ENCODE results near the gene GPX4. TPM values are rescaled to one million over a fixed set of nuclear protein-coding genes. Genes with fewer than 3 reads are reported as not detected.

The GPX4 gene
- total and polyA plus RNA-seq, 2 donors, result 71.3 to 452 TPM

DNA sequence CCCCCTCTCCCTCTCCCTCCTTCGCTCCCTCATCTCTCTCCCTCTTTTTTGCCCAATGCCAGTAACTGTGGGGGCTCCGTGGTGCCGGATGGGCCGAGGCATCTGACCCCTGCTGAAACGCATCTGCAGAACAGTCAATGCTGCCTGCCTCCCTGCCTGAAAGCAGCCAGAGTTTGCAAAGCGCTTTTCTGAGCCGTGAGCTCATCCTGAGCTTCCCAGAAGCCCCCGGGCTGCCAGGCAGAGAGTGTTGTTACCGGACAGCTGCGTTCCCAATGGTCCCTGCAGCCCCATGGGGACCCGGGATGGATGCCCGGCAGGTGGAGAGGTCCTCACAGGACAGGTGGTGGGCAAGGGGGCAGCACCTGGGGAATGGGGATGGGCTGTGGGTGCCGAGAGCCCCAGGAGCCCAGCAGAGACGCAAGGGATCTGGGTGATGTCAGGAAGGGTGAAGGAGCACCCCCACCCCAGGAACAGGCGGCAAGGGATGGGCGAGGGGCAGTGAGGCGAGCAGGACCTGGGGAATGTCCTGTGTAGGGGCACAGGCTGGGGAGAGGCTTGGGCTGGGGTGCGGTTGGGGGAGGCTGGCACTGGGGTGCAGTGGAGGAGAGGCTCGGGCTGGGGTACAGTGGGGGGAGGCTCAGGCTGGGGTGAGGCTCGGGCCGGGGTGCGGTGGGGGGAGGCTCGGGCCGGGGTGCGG, 33.0 kb downstream of the GPX4 start:
- H3K4me1 ChIP-seq (ENCODE audit: insufficient read depth), result peaks cover 3% of the 10 kb centered on the region

GRCh38 chr19:1138121-1138520, 34.3 kb downstream of the GPX4 start:
- Histone ChIP-seq H3K27ac (ENCODE audit: low read depth) (no peak overlapping the region), H3K4me3 (ENCODE audit: low read depth, low read length) (no peak overlapping the region), H3K4me1 (ENCODE audit: insufficient read depth) (no peaks in the 10 kb centered on the region), H3K36me3 (ENCODE audit: insufficient read depth) (no peaks in the 10 kb centered on the region)
- DNase-seq (ENCODE audit: extremely low spot score), result no peak
- WGBS, result 81% methylated on average over 10 of the region's 11 CpGs

More for the DNA sequence above, 33.0 kb downstream of the GPX4 start:
- no peaks in the 10 kb centered on the region for H3K36me3 ChIP-seq (ENCODE audit: insufficient read depth)
- WGBS, result 81% methylated on average over 25 of the region's 25 CpGs
- H3K27ac ChIP-seq (ENCODE audit: low read depth), result no peak overlapping the region
- no peak for DNase-seq (ENCODE audit: extremely low spot score)
- no peak overlapping the region for H3K4me3 ChIP-seq (ENCODE audit: low read depth, low read length)

DNA sequence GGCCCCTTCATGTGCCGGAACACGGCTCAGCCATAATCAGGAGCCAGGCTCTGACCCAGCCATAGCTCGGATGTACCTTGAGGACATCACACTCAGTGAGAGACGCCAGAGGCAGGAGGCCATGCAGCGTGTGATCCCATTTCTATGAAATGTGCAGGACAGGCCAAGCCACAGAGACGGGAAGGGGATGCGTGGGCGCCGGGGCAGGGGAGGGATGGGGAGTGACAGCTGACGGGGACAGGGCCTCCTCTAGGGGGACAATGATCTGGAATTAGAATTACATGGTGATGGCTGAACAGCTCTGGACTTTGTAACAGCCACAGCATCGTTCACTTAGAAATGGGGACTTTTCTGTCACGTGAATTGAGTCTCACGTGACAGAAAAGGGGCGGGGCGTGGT, 35.3 kb downstream of the GPX4 start:
- no peaks in the 10 kb centered on the region for H3K36me3 ChIP-seq (ENCODE audit: insufficient read depth)
- H3K4me3 ChIP-seq (ENCODE audit: low read depth, low read length), result no peak overlapping the region
- WGBS, result 91% methylated on average over 15 of the region's 15 CpGs
- no peaks in the 10 kb centered on the region for H3K4me1 ChIP-seq (ENCODE audit: insufficient read depth)
- no peak for DNase-seq (ENCODE audit: extremely low spot score)
- H3K27ac ChIP-seq (ENCODE audit: low read depth), result no peak overlapping the region

GRCh38 chr19:1140272-1141027, 36.7 kb downstream of the GPX4 start:
- WGBS, result 94% methylated on average over 39 of the region's 39 CpGs
- Histone ChIP-seq H3K36me3 (ENCODE audit: insufficient read depth) (no peaks in the 10 kb centered on the region), H3K27ac (ENCODE audit: low read depth) (no peak overlapping the region), H3K4me1 (ENCODE audit: insufficient read depth) (no peaks in the 10 kb centered on the region), H3K4me3 (ENCODE audit: low read depth, low read length) (no peak overlapping the region)
- no peak for DNase-seq (ENCODE audit: extremely low spot score)

DNA sequence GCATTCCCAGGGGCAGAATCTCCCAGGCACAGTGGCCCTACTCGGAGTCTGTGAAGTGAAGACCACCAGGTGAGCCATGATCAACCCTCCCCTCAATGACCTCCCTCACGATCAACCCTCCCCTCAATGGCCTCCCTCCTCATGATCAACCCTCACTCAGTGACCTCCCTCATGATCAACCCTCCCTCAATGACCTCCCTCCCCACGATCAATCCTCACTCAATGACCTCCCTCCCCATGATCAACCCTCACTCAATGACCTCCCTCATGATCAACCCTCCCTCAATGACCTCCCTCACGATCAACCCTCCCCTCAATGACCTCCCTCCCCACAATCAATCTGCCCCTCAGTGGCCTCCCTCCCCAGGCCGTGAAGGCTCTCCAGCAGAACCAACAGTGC, 38.1 kb downstream of the GPX4 start:
- no peak overlapping the region for H3K4me3 ChIP-seq (ENCODE audit: low read depth, low read length)
- WGBS, result 89% methylated on average over 5 of the region's 5 CpGs
- no peaks in the 10 kb centered on the region for H3K36me3 ChIP-seq (ENCODE audit: insufficient read depth)
- H3K4me1 ChIP-seq (ENCODE audit: insufficient read depth), result no peaks in the 10 kb centered on the region
- DNase-seq (ENCODE audit: extremely low spot score), result no peak
- no peak overlapping the region for H3K27ac ChIP-seq (ENCODE audit: low read depth)

DNA sequence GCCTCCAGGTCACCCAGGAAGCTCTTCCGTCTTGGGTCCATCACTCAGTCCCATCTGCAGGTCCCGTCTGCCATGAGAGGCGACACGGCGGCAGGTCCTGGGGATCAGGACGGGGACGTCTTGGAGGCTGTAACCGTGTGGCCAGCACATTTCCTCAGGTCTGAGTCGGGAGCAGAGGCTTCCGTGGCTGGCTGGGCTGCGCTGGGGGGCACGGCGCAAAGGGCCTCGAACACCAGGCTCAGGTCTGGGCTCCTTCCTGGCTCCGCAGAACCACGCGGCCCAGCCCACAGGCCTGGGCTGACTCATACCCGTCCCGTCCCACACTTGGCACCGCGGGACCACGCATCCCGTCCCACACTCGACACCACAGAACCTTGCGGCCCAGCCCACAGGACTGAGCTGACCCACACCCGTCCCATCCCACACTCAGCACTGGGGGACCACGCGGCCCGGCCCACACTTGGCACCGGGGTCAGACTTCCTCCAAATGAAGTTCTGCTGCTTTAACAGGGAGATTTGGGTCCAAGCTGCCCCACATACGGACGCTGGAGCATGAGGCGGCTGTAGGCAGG, 40.1 kb downstream of the GPX4 start:
- Histone ChIP-seq H3K27ac (ENCODE audit: low read depth) (no peak overlapping the region), H3K36me3 (ENCODE audit: insufficient read depth) (no peaks in the 10 kb centered on the region), H3K4me3 (ENCODE audit: low read depth, low read length) (no peak overlapping the region), H3K4me1 (ENCODE audit: insufficient read depth) (no peaks in the 10 kb centered on the region)
- WGBS, result 95% methylated on average over 33 of the region's 33 CpGs
- no peak for DNase-seq (ENCODE audit: extremely low spot score)

- Histone ChIP-seq H3K36me3 (ENCODE audit: insufficient read depth) (no peaks in the 10 kb centered on the region), H3K27ac (ENCODE audit: low read depth) (no peak overlapping the region), H3K4me3 (ENCODE audit: low read depth, low read length) (no peak overlapping the region), H3K4me1 (ENCODE audit: insufficient read depth) (no peaks in the 10 kb centered on the region)
- 96% methylated on average over 1 of the region's 1 CpG for WGBS
- DNase-seq (ENCODE audit: extremely low spot score), result no peak
These were observed 40.9 kb downstream of the GPX4 start for GRCh38 chr19:1144741-1145140.

DNA sequence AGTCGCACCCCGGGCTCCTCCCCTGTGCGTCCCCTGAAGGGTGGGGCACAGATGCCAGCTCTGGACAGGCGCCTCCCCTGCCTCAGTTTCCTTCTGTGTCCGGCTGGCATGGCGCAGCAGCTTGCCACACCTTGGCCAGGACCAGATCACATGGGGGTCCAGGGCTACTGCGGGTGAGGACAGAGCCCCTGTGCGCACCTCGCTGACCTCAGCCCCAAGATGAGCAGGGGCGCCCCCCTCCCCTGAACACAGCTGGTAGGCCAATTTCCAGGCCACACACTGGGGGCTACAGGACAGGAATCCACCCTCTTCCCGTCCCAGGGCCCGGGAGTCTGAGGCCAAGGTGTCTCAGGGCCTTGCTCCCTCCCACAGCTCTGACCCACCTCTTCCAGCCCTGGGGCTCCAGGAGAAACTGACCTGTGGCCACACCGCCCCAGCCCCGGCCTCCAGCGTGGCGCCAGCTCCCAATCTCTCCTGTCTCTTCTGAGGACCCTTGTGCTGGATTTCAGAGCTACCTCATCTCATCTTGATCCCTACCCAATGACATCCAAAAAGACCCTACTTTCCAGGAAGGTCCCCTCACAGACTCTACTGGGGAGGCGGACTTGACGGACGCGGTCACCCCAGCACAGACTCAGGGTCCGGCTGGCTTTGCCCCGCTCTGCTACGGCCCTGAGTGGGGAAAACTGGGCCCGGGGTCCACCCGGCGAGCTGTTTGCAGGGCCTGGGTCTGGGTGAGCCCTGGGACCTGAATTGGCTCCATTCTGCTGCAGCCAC, 42.0 kb downstream of the GPX4 start:
- DNase-seq (ENCODE audit: extremely low spot score), result no peak
- Histone ChIP-seq H3K27ac (ENCODE audit: low read depth) (no peak overlapping the region), H3K36me3 (ENCODE audit: insufficient read depth) (no peaks in the 10 kb centered on the region), H3K4me3 (ENCODE audit: low read depth, low read length) (no peak overlapping the region), H3K4me1 (ENCODE audit: insufficient read depth) (no peaks in the 10 kb centered on the region)
- WGBS, result 96% methylated on average over 26 of the region's 26 CpGs

GRCh38 chr19:1146412-1146699, 42.6 kb downstream of the GPX4 start:
- 87% methylated on average over 13 of the region's 13 CpGs for WGBS
- no peaks in the 10 kb centered on the region for H3K36me3 ChIP-seq (ENCODE audit: insufficient read depth)

GRCh38 chr19:1146858-1147780, 43.3 kb downstream of the GPX4 start:
- no peak overlapping the region for H3K4me3 ChIP-seq (ENCODE audit: low read depth, low read length)
- WGBS, result 82% methylated on average over 38 of the region's 38 CpGs
- no peak overlapping the region for H3K27ac ChIP-seq (ENCODE audit: low read depth)
- no peak for DNase-seq (ENCODE audit: extremely low spot score)
- no peaks in the 10 kb centered on the region for H3K36me3 ChIP-seq (ENCODE audit: insufficient read depth)
- H3K4me1 ChIP-seq (ENCODE audit: insufficient read depth), result no peaks in the 10 kb centered on the region

More at GRCh38 chr19:1146412-1146699, 42.6 kb downstream of the GPX4 start:
- no peak for DNase-seq (ENCODE audit: extremely low spot score)
- no peaks in the 10 kb centered on the region for H3K4me1 ChIP-seq (ENCODE audit: insufficient read depth)
- H3K4me3 ChIP-seq (ENCODE audit: low read depth, low read length), result no peak overlapping the region
- H3K27ac ChIP-seq (ENCODE audit: low read depth), result no peak overlapping the region

- no peak for DNase-seq (ENCODE audit: extremely low spot score)
- H3K36me3 ChIP-seq (ENCODE audit: insufficient read depth), result no peaks in the 10 kb centered on the region
- H3K4me3 ChIP-seq (ENCODE audit: low read depth, low read length), result no peak overlapping the region
- H3K4me1 ChIP-seq (ENCODE audit: insufficient read depth), result no peaks in the 10 kb centered on the region
- no peak overlapping the region for H3K27ac ChIP-seq (ENCODE audit: low read depth)
- 89% methylated on average over 15 of the region's 15 CpGs for WGBS
These were observed 44.2 kb downstream of the GPX4 start for GRCh38 chr19:1147934-1148549.

- Histone ChIP-seq H3K27ac (ENCODE audit: low read depth) (no peak overlapping the region), H3K36me3 (ENCODE audit: insufficient read depth) (peaks cover 2% of the 10 kb centered on the region), H3K4me1 (ENCODE audit: insufficient read depth) (no peaks in the 10 kb centered on the region), H3K4me3 (ENCODE audit: low read depth, low read length) (no peak overlapping the region)
- WGBS, result 95% methylated on average over 39 of the region's 39 CpGs
- DNase-seq (ENCODE audit: extremely low spot score), result no peak
These were observed 45.7 kb downstream of the GPX4 start for GRCh38 chr19:1149259-1150045.

All from urinary bladder (tissue), 4 donors.